CD4-positive, alpha-beta T cell treated with Interferon alpha-2 for 1 hour (primary cell): ENCODE measurements around the gene PIR.
A peak's percentile ranks its signal among the peaks of the same experiment; 100 is the strongest.

ENCODE experiments used
- DNase-seq, 2 donors: peaks; one replicate each; pipeline ENCODE4 v3.0.0-alpha.2; 2020 to 2022

PIR gene

GRCh38 chrX:15416133-15416993, 76.8 kb downstream of the PIR start:
- DNase-seq: no peak

GRCh38 chrX:15413101-15413500, 80.0 kb downstream of the PIR start:
- no peak for DNase-seq

DNA sequence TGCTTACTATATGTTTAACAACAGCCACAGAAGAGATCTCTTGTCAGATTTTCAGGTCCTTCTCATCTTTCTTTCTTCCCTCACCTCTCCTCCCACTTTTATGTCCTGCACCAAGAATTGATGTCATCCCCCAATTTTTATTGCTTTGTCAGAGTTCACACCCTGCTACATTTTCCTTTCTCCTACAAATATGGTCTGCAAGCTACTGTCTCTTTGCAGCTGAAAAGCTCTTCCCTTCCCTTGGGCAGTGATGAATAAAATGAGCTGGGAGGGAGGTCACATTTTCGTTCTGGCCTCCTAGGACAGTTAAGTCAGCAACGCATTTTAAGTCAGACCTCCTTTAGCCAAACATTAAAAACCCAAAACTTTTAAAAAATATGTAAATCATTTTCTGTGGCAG, 82.2 kb downstream of the PIR start:
- DNase-seq: no peak

DNA sequence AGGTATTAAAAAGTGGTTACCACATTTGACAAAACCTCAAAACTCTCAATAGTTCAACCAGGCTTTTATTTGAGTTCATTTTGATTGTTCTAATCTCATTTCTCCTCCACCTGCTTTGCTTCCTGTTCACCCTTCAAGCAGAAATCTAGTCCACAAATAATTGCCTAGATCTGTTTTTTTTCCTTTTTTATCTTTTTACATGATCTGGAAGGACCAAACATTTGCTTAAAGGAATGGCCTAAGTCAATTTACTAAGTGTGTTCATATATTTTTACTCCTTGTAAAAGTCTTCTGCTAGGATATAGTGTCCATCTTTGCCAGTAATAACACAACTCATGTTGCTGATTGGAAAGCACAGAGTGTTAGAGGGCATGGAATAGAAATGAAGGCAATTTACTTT, 82.7 kb downstream of the PIR start:
- no peak for DNase-seq

- DNase-seq: no peak
These were observed 87.3 kb downstream of the PIR start for GRCh38 chrX:15405846-15406245.

DNA sequence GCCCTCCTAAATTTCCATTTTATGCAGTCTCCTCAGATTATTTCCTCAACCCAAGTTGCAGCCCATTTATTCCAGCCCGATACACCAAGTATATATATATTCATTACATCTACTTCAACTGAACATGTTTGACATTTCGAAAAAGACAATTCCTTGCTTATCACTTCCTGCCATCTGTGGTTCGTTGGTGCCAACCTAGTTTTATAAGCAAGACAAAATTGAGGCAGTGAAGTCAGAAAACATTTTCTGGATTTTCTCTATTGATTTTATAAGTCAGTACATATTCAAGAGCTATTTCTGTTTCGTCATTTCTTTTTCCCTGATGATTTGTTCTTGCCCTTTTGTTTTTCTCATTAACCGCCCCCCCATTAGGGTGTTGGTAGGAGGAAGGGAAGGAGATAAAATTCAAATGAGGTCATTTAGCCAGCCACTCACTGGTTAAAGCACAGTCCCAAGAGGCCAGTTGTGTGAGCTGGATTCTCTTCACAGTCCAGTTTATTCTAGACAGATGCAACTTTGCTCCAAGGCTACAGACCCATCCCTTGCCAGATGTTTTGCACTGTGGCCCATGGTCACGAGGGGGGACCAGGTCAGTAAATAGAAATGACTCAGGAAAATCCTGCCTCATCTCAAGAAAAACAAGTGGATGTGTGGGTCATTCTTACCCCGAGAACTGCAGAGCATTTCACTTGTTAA, 88.6 kb downstream of the PIR start:
- no peak for DNase-seq

DNA sequence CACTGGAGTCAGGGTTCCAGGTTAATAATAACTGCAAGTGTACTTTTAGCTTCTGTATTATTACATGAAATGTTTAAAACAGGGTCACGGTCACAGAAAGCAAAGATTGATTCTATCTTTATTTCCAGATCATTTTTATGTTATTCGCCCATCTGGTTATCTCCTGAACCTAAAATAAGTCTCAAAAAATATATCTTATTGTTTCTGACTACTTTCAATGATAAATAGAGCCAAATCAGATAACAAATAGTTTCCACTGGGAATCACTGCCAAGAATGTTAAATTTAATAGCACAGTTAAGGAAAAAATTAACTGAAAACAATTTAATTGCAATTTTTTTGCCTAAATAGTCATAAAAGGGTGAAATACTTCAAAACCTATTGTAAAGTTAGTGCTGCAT, 91.8 kb downstream of the PIR start:
- no peak for DNase-seq

GRCh38 chrX:15399962-15400391, 93.2 kb downstream of the PIR start:
- no peak for DNase-seq

- DNase-seq: no peak
These were observed 94.3 kb downstream of the PIR start for GRCh38 chrX:15398874-15399273.

DNA sequence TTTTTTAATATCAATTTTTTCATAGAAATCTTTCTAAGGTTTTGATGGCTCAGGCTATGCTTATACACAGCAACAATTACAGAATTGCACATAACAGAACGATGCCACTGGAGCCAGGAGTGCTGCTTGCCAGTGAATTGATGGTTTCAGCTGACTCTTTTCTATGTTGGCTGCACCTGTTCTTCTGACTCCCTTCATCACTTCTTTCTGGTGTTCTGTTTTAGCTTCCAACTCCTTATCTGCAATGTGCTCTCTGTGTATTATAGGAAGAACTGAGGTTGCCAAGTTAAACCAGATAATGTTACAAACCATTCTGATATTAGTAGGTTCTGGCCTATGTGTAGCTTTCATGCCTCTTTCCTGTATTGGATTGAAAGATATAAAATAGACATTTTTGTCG, 97.3 kb downstream of the PIR start:
- DNase-seq: no peak

GRCh38 chrX:15391850-15392249, 101.3 kb downstream of the PIR start:
- DNase-seq: no peak

GRCh38 chrX:15384304-15384703, 108.8 kb downstream of the PIR start, which contains the start of gene VEGFD:
Gene VEGFD (minus strand): TSS chrX:15384413. CDS start chrX:15383946, 467 bp downstream.
- DNase-seq: no peak

DNA sequence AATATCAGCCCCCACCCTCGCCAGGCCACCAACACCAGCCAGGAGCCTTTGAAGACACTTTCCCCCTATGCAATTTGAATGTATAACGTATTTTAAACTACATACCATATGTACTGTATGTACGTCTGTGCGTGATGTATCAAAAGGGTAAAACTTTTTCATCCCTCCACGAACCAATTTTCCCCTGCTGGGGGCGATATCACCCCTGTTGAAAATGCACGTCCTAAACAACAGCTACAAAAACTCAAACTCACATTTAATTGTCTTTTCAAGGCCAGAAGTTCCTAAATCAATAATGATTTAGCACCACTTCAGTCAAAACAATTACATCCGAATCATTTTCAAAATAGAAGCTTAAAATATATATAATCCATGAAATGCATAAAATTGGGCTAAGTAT, 110.3 kb downstream of the PIR start:
- DNase-seq: no peak

DNA sequence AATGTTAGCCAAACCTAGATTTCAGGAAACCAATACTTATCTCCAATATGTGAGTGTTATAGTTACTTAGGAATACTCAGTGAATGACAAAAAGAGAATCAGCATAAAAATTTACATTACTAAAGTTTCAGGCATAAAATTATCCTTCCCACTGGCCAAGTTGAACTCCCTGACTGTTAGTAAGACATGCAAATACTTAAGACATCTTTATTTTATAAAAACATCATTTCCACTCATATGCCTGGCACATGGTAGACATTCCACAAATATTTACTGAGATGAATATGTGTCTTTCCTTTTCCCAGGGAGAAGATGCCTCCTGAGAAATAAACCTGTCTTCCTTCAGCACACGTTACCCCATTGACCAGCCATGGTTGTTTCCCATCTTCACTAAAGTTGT, 116.2 kb downstream of the PIR start:
- DNase-seq: no peak

DNA sequence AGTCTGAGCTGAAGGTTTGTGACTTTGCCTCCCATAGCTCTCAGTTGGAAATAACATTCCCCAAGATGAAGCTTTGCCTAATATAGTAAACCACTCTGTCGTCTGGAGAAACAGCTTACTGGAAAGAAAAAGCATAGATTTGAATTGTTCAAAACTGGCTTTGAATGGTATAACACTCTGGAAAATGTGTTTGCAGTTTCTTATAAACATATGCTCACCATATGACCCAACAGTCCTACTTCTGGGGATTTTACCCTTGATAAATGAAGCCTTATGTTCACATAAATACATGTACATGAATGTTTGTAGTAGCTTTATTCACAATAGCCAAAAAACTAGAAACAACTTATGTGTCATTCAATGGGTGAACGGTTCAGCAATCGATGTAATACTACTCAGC, 119.2 kb downstream of the PIR start:
- no peak for DNase-seq

- DNase-seq: peak in 1 of 2 donors; percentile 2
These were observed 126.4 kb downstream of the PIR start for GRCh38 chrX:15366506-15367352.

GRCh38 chrX:15359701-15360100, 133.4 kb downstream of the PIR start:
- DNase-seq: no peak

DNA sequence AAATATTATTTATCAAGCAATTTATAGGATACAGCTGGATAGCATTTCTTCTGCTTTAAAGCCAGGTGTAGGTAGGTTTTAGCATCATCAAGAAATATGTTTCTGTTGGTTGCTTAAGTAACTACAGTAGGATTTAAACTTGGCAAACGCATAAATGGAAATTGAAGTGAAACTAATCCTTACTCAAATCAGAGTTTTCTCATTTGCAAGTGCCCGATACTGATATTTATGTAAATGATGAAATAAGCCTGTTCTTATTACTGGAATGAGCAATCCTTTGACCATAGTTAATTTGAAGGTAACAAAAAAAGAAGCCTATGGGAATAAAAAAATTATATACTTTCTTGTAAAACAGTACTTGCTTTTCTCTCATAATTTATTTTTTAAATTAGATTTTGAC, 134.6 kb downstream of the PIR start:
- DNase-seq: no peak

DNA sequence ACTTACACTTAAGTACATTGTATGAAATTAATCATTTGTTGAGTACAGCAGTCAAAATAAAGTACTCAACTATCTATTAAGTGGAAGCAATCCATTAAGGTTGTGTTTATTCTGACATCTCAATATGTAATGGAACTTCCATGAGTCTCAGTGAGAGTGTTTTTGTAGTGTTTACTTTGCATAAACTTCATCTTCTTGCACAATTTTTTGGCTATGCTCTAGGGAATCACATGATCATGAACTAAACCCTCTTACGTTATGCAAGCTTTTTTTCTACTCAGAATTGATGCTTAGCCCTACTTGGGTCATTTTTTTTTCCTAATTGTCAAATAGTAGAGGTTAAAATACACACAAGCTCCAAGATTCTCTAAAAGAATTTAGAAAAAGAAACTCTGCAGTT, 136.7 kb downstream of the PIR start:
- no peak for DNase-seq

- DNase-seq: no peak
These were observed 142.7 kb downstream of the PIR start for GRCh38 chrX:15350329-15350996.

DNA sequence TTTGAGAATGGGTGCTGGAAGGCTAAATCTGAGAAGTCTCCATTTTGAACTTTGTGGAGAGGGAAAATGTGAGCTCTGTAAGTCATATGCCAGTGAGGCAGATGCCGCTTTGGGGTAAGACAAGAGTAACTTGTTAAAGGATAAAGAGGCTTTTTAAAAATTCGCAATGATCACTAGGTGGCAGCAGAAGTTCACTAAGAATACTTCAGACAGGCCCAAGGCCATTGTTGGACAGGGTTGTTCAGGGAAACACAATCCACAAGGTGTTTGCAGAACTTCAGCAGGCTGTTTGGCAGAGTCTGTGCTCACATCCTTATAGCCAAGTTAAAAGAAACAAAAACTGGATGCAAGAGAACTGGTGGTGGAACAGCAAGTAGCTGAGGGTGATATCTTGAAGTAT, 144.1 kb downstream of the PIR start:
- peak in 1 of 2 donors; percentile 39 for DNase-seq

- no peak for DNase-seq
These were observed 147.2 kb downstream of the PIR start for GRCh38 chrX:15345976-15346375.

GRCh38 chrX:15344106-15344505, 149.0 kb downstream of the PIR start:
- DNase-seq: no peak
